GM12874 (cell line): ENCODE measurements around the gene FHOD3.

Source experiments
- CTCF ChIP-seq: IDR thresholded peaks from 2 replicates; pipeline ENCODE4 v1.5.1; 2011; ENCODE audit warnings: low read depth, mild to moderate bottlenecking, control low read depth, low read length, moderate library complexity; ENCODE audit not compliant: insufficient read depth

Gene FHOD3

GRCh38 chr18:36392164-36392978 is 94.9 kb downstream of the FHOD3 start:
- no peak for TF ChIP-seq CTCF

- no peak for TF ChIP-seq CTCF
These were observed 95.4 kb downstream of the FHOD3 start for GRCh38 chr18:36392979-36393287.

GRCh38 chr18:36394486-36394885 is 97.0 kb downstream of the FHOD3 start:
- no peak for TF ChIP-seq CTCF

GRCh38 chr18:36396190-36396589 is 98.7 kb downstream of the FHOD3 start:
- no peak for TF ChIP-seq CTCF

- TF ChIP-seq CTCF, result no peak
These were observed 99.5 kb downstream of the FHOD3 start for GRCh38 chr18:36397033-36397432.

- no peak for TF ChIP-seq CTCF
These were observed 100.9 kb downstream of the FHOD3 start for GRCh38 chr18:36398419-36398818.

GRCh38 chr18:36399055-36399454 is 101.5 kb downstream of the FHOD3 start:
- no peak for TF ChIP-seq CTCF

- TF ChIP-seq CTCF, result no peak
These were observed 103.9 kb downstream of the FHOD3 start for GRCh38 chr18:36401462-36401861.
